ENCODE results near the gene WLS.
"Not testable (repeated sequence)": the region's sequence is repeated elsewhere in the genome, so short reads cannot be mapped to it uniquely, and the experiment has no call there.

The WLS gene

DNA sequence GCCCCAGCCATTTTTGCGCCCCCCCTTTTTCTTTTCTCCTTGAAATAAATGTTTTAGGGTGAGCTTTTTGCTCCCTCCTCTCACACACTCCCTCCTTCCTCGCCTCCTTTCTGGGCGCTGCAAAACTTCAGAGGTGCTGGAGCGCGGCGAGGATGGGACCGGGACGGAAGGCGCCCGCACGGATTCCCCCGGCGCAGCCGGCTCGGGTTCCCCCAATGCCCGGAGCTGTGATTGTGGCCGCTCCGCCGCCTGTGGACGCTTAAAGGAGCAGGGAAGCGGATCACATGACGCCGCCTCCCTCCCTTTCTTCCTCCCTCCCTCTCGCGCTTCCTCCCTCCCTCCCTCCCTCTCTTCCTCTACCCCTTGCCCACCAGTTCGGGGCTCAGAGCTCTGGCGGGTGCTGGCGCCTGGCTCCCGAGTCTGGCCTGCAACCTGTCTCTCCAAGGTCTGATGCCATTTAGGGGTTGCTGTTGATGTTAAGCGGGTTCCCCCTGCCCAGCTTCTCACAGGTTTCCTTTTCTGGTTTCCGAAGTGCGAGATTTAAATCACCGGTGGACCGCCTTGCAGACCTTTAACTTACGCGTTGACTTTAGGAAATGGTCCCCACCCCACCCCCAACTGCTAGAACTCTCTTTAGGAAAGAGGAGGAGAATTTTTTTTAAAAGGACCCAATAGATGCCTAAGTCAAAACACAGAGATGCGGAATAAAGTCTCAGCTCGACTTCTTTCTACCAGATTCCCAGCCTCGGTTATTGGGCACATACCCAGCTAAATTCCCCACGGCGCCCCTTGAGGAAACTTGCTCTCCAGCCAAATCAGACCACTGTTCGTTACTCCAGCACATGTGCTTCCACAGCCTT lies at the start of gene WLS:
Gene WLS, minus strand, starts transcription at position 235 of the 860 bp plus-strand sequence. Its CDS starts 224 bp downstream, at position 11.
- DNase-seq (ENCODE audit: low spot score), result no peak

DNA sequence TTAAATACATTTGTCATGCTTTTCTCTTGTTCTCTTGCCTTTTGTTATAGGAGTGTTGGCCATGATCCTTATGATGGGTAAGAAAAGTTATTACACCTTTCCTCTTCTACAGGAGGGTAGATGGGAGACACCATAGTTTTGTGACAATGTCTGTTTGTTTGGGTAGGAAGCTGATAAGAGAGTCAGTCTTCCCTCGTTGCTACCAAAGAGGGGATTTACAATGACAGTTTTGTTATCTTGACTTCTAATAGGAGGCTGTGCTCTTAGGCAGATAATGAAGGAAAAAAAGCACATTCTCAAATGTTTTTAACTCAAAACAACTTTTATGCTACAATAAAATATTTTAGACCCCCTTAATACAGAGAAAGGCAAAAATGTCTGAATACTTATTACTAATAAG lies 48.0 kb upstream of the WLS start:
- no peak for DNase-seq (ENCODE audit: low spot score)

DNA sequence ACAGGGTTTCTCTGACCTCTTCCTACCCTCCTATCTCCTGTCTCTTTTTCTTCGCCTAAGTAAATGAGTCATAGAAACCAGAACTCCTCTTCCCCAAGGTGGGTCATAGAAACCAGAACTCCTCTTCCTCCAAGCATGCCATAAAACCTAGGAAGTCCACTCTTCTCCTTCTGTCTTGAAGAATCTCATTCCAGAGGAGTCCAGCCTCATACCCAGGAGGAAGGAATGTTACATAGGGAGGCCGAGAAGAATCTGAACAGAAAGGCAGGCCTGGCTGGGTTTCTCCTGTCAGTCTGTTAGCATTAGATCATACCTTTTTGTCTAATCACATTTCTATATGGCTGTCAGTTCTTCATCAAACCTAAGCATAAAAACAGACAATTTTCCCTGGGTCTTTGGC lies 47.5 kb upstream of the WLS start:
- no peak for DNase-seq (ENCODE audit: low spot score)

DNA sequence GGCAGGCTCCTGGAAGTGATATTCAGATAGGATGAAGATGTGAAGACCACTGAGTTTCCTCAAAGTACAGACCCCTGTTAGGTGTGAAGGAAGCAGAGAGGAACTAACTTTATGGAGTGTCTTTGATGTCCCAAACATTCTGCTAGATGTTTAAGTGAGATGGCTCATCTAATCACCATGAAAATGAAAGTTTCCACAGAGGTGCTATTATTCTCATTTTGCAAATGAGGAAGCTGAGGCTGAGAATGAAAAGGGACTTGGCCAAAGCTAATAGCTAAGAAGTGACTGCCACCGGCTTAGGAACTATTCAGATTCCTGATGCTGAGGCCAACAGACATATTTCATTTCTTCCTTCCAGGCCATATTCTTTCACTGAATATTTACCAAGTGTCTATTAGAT lies 45.9 kb upstream of the WLS start:
- no peak for DNase-seq (ENCODE audit: low spot score)

DNA sequence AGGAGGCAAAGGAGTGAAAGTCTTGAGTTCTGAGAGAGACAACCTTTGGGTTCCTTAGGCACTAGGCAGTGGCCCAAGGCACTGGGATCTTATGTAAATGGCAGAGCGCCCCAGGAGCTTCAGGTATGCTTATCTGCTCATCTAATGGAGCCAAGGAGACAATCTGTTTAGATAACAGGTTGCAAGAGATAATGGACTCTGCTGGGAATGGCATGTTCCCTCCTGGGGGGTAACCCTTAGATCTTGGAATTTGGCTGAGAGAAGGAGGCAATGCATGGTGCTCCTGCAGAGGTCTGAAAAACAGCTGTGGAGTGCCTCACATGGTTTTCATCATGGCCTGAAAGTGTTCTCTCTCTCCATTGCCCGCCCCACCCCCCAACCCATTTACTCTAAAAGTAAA lies 44.1 kb upstream of the WLS start:
- DNase-seq (ENCODE audit: low spot score), result no peak

DNA sequence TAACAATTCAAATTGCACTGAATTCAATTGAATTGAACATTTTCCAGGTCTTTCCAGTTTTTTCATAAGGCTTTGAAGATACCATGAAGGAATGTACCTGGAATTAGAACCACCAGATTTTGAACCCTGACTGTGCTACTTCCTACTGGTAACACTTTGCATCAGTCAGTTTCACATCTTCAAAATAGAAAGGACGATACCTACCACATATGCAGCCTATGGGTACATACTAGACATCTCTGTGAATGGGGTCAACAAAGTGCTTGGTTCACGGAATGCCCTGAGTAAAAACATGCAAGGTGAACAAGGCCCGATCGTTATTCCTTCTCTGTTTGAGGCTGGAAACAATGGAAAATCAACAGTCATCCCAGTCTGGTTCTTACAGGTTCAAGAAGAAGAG lies 41.2 kb upstream of the WLS start:
- no peak for DNase-seq (ENCODE audit: low spot score)

DNA sequence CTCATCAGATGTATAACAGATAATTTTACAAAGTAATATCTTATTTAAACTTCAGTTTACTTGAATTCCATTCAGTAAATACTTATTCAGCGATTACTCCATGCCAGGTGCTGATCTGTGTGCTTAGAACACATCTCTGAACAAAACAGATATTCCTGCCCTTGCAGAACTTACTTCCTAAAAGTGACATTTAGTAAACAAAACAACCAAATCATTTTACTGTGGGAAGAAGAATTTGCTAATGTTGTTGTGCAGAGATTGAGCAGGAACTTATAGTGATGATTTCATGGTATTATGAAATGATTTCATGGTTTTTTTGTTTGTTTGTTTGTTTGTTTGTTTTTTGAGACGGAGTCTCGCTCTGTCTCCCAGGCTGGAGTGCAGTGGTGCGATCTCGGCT lies 39.3 kb upstream of the WLS start:
- no peak for DNase-seq (ENCODE audit: low spot score)

DNA sequence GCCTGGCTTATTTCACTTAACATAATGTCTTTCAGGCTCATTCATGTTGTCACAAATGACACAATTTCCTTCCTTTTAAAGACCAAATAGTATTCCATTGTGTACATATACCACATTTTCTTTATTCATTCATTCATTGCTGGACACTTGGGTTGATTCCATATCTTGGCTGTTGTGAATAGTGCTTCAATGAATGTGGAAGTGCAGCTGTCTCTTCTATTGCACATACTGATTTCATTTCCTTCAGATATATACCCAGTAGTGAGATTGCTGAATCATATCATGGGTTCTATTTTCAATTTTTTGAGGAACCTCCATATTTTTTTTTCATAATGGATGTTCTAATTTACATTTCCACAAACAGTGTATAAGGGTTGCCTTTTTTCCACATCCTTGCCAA lies 38.6 kb upstream of the WLS start:
- DNase-seq (ENCODE audit: low spot score), result no peak

DNA sequence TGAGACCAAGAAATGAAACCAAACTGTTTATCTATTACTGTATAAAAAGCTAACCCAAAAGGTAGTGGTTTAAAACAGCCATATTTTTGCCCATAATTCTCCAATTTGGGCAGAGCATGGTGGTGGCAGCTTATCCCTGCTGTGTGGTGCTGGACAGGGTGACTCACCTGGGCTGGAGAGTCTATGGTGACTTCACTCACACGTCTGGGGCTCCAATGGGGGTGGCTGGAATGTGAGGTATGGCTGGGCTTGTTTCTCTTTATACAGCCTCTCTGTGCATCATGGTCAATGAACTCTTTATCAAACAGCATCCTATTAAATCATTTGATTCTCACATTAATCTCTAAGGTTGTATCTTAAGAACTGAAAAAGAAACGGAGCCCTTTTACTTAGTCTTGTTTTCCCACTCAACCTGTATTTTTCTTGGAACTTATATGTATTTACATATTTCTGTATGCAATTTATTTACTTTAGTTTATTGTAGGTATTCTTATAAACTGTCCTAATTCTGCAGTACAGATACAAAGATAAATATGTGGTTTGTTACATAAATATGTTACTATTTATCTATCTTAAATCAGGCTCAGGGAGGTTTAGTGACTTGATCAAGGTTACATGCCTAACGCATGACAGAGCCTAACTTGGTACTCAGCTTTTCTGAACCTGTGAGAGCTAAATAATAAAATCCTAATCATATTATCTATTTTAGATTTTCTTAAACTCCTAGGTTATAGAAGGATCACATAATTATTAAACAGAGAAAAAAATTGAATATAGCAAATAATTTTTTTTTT lies 37.5 kb upstream of the WLS start:
- no peak for DNase-seq (ENCODE audit: low spot score)

DNA sequence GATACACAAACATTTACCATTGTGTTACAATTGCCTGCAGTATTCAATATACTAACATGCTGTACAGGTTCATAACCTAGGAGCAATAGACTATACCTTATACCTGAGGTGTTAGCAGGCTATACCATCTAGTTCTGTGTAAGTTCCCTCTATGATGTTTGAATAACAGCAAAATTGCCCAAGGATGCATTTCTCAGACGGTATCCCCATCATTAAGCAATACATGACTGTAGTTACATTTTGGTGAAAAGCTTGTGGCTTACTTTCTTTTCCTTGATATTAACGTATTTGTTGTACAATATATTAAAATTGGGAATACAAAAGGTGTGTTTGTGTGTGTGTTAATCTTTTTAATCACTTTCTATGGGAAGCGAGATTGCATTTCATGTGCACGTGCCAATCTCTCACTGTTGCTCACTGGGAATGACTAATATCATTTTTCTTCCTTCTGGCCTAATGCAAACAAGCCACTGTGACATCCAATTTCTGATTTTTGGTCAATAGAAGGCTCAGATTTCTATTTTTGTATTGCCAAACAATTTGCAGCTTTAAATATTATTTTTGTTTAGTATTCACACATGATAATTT lies 36.7 kb upstream of the WLS start:
- no peak for DNase-seq (ENCODE audit: low spot score)

DNA sequence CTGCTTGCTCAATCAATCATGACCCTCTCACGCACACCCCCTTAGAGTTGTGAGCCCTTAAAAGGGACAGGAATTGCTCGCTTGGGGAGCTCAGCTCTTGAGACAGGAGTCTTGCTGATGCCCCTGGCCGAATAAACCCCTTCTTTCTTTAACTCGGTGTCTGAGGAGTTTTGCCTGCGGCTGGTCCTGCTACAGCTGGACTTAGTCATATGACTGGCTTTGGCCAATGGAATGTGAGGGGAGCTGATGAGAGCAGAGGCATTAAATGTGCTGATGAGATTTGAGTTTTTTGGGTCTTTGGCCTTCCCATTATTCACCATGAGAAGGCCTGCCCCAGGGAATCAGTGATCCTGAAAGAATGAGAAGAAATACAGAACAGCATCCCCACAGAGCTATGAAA lies 24.5 kb upstream of the WLS start:
- not testable (repeated sequence) for DNase-seq (ENCODE audit: low spot score)

DNA sequence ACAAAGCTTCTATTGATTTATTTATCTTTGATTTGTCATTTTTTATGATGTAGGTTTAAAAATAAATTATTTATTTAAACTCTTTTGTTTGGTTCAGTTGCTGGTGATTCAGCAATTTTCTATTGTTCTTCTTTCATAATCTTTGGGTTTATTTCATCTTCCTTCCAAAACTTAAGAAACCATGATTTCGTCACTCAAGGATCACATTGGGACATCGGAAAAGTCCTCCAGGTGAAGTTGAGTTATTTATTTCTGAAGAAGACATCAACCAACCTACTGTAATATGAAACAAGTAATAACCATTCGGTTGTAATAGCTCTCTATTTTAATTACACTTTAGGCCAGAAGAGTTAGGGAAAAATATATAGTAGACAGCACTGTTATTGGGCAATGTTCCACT lies 23.0 kb upstream of the WLS start:
- DNase-seq (ENCODE audit: low spot score), result no peak

DNA sequence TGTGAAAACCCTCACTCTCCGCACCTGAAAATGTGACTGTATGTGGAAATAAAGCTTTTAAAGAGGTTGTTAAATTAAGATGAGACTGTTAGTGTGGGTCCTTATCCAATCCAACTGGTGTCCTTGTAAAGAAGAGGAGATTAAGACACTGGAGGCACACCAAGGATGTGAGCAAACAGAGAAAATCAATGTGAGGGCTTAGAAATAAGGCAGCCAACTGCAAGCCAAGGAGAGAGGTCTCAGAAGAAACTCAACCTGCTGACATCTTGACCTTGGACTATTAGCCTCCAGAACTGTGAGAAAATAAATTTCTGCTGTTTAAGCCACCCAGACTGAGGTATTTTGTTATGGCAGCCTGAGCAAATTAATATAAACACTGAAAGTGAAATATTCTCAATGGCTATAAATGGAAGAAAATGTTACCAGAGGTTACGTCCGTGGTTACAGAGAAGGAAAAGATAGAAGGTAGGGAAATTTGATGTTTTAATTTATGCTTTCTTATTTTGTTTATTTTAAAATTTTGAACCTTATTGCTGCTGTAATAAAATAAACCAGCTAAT lies 22.4 kb upstream of the WLS start:
- DNase-seq (ENCODE audit: low spot score), result no peak

DNA sequence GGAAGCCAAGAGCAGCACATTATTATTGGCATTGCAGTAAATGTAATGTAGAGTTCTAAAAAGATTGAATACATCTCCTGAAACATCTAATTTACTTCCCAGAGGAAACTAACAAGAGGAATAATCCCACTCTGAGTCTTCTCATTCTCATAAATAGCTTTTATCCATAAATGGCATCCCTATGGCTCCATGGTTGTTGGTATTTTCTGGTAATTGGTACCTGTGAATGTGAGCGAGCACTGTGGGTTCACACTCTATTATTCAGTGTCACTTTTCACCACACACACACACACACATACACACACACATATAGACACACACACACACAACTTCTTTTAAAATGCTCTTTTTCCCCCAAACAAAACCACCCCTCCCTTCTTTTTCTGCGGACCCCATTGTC lies 4.7 kb upstream of the WLS start:
- DNase-seq (ENCODE audit: low spot score), result no peak

DNA sequence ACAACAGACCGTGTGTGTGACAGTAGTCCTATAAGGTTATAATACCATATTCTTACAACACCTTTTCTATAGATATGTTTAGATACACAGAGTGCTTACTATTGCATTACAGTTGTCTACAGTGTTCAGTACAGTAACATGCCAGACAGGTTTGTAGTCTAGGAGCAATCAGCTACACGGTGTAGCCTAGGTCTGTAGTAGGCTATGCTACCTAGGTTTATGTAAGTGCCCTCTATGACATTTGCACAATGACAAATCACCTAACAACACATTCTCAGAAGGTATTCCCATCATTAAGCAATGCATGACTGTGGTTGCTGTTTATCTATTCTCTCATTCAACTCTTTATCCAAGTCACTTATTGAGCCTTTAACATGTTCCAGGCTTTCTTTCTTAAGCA lies 1.8 kb upstream of the WLS start:
- DNase-seq (ENCODE audit: low spot score), result no peak

DNA sequence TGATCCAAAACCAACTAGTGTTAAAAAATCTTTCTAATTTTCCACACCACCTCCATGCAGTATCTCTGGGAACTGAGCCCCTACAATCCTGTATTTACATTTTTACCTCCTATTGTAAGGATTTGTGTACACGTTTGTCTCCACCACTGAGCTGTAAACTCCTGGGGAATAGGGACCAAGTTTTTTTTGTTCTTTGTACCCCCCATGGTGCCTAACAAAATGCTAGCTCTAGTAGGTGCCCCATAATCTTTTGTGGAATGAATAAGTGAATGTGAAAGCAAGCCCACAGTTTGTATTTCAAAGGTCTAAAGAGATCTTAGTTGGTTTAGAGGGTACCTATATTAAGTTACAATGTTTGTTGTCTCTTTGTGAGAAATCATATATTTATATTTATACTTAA lies 879 bp upstream of the WLS start:
- DNase-seq (ENCODE audit: low spot score), result no peak

DNA sequence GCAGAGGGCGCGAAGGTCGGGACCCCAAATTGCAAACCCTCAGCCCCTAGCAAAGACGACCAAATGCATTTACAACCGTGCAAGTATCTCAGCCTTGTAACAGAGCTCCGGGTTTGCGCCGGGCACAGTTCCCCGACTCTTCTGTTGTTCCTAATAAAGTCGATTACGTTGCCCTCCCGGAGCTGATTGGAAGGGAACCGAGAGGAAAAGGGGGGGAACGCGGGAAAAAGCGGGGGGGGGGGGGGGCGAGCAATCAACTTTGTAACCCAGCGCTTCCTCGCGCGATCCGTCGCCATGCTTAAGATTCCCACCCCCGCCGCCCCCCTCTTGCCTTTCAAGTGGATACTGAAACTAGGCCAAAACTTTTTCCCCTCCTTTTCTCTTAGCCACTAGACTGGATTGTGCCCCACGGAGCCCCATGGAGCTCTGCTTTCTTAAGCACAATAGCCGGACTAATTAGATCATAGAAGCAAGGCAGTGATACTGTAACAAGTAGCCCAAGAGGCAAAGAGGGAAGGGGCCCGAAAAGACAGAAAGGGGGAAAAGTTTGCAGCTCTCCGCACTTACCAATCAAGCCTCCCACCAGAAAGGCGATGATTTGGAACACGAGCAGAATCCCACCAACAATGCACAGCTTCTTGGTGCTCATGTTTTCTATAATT lies 565 bp downstream of the WLS start:
- DNase-seq (ENCODE audit: low spot score), result no peak

DNA sequence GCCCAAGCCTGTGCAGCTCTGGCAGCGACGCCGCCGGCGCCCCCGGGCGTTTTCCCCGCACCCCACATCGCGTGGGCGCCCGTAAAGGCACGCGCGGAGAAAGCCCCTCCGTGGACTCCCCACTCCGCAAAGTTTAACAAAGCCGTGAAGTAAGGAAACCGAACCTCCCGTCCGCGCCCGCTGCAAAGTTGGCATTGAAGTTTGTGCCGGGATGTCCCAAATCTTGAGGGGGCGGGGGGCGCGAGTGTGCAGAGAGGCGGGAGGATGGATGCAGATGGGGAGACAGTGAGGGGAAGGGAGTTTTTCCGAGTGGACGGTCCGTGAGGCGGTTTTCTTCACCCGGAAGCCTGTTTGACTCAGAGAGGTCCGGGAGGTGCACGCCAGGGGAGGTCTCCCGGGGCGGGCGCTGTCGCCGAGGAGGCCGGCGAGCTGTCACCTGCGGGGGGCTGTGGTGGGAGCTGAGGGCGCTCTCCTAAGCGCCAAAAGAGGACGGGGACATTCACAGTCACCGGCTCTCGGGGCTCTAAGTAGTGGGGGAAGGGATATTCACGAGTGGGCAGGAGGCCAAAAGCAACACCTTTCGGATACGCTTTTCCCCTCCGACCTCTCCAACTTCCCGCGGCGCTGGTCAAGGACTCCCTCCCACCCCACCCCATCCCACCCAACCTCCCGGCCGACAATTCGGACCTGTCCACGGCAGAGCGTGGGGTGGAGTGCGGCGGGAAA lies 1.3 kb downstream of the WLS start:
- no peak for DNase-seq (ENCODE audit: low spot score)

DNA sequence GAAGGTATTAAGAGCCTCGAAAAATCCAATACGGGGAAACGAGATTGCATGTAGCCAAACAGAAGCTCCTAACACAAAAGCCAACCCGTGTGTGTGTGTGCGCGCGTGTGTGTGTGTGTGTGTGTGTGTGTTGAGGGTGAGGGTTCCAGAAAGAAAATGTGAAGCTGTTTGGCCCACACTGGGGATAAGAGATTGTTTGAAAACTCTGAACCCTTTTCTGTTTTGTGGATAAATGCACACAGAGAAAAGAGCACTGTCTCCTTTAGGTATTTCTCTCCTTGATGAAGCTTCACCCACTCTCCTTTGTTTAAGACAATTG lies 1.9 kb downstream of the WLS start:
- no peak for DNase-seq (ENCODE audit: low spot score)

DNA sequence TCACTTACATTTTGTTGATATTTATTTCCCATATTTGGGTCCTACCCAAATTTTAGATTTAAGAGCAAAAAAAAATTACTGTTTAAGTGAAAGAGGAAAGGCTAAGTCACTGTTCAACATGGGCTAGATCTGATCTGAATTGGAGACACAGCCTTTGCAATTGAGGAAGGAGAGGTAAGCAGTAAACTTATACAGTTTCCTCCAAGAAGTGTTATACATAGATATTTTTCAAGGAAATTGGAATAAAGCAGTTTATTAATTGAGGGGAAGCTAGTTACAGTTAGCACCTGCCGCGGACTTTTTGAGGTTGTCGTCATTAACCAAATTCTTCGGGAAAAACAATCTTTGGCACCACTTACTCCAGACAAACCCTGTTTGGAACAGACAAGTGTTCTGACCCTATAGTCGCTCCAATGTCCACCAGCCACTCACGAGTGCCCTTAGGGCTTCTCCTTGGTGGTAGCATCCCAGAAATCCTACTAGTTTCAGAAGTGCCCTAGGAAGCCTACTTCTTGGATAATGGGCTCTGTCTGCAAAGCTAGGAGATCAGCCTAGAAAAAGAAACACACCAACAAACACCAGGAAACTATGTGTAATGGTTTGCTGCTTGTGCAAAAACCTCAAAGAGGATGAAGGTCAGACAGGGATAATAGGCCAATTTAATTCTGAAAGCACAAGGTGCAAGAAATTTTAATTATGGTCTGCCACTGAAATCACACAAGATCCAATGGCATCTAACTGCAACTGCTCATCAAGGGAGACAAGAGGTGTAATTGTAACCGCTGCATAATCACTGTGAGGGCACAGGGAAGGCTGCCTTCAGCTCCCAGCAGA lies 2.5 kb downstream of the WLS start:
- no peak for DNase-seq (ENCODE audit: low spot score)

DNA sequence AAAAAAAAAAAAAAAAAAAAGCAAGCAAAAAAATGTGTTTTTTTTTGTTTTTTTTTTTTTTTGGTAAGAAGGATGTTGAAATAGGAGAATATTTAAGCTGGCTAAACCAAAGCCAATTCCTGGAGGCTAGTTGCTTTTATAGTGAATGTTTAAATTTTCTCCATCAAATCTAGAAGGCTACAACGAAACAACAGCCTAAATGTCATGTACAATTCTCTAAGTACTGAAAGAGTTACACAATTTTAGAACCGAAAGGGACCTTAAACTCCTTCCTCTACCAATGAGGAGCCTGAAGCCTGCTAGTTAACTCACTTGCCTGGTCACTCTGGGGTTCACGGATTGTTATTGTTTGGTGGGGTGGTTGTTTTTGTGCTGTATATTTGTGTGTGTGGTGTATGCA lies 3.5 kb downstream of the WLS start:
- no peak for DNase-seq (ENCODE audit: low spot score)
